HG03025 (cell line): ENCODE measurements around the gene FIGNL1.
A peak's percentile ranks its signal among the peaks of the same experiment; 100 is the strongest.

Experiments
- ATAC-seq: cut with Tn5 transposase; IDR thresholded peaks from one replicate; pipeline ENCODE4 v1.9.1; 2021; ENCODE audit warnings: mild to moderate bottlenecking, moderate library complexity; ENCODE audit not compliant: unreplicated experiment, low FRiP score

The FIGNL1 gene

DNA sequence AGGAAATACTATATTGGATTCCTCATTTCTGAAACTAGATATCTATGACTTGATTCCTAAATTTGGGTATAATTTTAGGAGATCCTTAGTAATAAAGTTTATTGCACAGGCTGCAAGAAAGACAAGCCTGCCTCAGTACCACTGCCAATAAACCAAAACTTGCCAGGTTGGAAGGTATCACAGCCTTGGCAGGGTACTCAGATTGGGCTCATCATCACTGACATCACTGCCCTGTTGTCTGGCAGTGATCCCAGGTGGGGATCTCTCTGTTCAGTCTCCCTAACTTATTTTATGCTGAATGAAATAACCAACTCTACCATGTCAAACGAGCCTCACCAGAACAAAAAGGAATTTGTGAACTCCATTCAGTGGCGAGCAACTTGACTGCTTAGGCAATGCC, 18.8 kb downstream of the FIGNL1 start:
- ATAC-seq, result no peak

- ATAC-seq, result no peak
These were observed 21.2 kb downstream of the FIGNL1 start for GRCh38 chr7:50428911-50429310.

DNA sequence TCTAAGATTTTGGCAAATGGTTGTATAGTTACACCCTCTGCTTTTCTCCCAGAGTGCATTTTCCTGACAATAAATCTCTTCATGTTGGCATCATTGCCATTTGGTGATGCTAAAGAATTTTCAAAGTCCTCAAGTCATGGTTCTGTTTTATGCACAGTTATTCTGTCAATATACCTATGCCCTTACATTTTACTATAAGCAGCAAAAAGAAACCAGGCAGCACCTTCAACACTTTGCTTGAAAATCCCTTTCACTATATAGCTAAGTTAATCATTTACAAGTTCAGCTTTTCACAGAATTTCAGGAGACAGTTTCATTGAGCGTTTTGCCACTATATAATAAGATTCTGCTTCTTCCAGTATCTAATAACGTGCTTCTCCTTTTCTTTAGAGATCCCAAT, 22.6 kb downstream of the FIGNL1 start:
- ATAC-seq, result no peak

GRCh38 chr7:50426280-50427045, 23.7 kb downstream of the FIGNL1 start:
- no peak for ATAC-seq

DNA sequence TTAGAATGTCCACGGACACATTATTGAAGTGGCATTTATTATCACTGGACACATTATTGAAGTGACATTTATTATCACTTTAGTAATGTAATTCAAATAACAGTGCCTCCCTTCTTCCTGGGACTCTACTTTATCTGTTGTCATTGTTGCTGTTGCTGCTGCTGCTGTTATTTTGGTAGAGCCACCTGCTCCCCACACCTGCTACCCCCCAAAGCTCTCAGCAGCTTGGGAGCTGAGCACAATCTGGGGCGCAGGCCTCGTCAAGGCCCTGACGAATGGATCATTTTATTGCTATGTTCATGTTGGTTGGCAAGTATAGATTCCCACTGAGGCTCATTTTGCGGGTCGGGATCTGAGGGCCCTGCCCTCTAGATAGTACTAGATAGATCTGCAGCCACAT, 24.8 kb downstream of the FIGNL1 start:
- ATAC-seq, result no peak

GRCh38 chr7:50423860-50424259, 26.3 kb downstream of the FIGNL1 start:
- no peak for ATAC-seq

- no peak for ATAC-seq
These were observed 27.3 kb downstream of the FIGNL1 start for GRCh38 chr7:50422858-50423257.

- ATAC-seq, result no peak
These were observed 29.1 kb downstream of the FIGNL1 start for GRCh38 chr7:50421043-50421442.

DNA sequence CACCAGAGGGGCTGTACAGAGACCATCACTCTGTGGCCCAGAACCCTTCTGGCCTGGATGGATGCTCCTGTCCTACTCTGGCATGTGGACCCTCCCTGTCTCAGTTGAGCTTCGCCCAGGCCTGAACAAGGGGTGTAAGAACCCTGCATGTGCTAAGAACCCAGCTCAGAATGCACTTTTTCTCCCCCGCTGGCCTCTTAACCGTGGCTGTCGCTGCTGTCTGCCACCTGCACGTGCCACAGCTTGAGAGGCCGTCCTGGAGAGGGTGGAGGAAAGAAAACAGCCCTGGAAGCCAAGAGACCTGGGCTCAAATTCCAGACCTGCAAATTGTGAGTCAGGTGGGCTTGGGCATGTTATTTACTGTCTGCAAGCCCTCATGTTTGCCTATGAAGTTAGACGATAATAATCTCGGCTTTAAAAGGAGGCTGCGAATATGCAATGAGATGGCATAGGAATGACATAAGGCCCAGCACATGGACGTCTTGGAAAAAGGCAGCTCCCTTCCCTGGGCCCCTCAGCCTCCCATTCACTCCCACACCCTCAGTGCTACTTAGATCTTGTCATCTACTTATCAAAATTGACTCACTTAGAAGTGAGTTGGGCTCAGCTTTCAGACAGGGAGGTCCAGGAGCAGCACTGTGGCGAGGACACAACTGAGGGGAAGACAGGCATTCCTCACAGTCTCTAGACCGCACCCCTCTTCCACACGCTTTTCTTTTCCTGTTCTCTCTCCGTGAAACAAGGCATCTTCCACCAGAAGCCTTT, 31.4 kb downstream of the FIGNL1 start:
- ATAC-seq, result no peak

DNA sequence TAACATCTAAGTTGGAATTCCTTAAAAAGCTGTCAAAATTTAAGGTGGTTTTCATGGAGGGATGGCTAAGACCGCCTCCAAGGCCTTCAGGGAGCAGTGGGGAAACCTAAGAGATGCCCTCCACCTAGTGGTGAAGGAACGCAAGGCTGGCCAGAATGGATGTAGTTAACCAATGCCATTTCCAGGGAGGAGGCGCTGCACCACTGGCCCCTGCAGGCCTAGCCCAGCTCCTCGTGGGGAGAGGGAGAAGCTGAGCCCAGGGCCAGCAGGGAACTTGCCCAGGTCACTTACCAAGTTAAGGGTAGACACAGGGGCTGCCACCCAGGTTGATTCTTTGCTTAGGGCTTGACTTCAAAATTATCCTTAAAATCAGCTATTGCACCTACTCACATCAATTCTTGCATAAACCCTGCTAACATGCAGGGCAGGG, 32.0 kb downstream of the FIGNL1 start:
- peak; percentile 82 for ATAC-seq

DNA sequence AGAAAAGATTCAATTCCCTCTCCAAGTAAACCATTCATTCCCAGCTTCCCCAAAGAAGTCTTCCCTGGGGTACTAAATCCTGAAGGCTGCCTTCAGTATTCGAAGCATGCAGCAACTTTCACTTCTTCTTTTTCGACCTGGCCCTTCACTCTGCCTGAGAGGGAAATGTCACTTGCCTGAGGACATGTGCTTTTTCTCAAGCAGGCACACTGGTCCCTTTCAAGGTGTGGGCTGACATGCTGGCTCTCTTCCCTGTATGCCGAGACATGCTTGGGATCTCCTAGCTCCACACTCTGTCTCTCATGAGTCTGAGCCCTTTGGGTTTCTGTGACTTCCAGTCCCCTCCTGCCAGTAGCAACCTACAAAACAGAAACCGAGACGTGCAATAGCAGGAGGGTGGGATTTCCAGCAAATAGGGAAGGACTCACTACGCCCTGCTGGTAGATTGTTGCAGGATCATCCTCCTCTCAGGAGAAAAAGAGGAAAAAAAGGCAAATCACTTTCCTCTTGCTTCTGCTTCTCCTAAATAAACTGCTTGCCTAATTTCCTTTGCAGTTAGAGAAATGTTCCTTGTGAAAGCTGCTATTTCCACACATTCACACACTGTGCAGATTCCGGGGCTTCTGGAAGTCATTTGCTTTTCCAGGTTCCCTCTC, 33.5 kb downstream of the FIGNL1 start:
- ATAC-seq, result peak; percentile 72

GRCh38 chr7:50415844-50416364, 34.2 kb downstream of the FIGNL1 start:
- ATAC-seq, result no peak

GRCh38 chr7:50413561-50413960, 36.6 kb downstream of the FIGNL1 start:
- no peak for ATAC-seq

GRCh38 chr7:50412973-50413372, 37.2 kb downstream of the FIGNL1 start:
- no peak for ATAC-seq

DNA sequence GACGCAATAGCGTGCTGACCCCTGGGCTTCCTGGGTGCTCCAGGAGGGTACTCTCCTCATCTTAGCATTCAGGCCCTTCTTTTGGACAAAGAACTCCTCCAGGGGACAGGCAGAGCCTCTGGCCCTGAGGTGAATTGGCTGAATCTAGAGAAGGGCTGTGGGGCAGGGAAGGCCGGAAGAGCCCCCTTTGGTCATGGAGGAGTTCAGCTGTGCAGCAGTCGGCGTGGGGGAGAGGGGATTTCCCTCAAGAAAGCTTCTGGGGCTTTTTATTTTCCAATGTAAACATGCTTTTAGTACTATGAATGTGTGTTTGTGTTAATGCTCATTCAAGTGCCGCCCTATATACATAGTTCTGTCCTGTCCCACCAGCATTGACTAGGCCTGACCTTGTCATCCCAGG, 38.8 kb downstream of the FIGNL1 start:
- peak; percentile 22 for ATAC-seq

GRCh38 chr7:50409856-50410745, 40.0 kb downstream of the FIGNL1 start:
- ATAC-seq, result peak; percentile 40

- no peak for ATAC-seq
These were observed 43.2 kb downstream of the FIGNL1 start for GRCh38 chr7:50406935-50407334.

GRCh38 chr7:50405221-50405620, 44.9 kb downstream of the FIGNL1 start:
- ATAC-seq, result peak; percentile 37

DNA sequence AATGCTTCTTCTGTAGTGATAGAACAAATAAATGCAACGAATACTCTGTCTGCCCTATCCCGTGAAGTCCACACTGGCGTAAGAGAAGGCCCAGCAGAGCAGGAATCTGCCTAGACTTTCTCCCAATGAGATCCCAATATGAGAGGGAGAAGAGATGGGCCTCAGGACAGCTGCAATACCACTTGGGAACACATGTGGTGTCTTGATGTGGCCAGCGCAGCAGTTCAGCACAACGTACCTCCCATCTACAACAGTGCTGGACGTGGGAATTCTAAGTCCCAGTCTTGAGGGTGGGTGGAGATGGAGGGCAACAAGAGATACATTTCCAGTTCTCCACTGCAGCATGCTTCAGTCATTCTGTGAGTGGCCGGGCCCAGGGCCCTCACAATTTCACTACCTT, 45.8 kb downstream of the FIGNL1 start:
- ATAC-seq, result no peak

GRCh38 chr7:50400114-50400513, 50.0 kb downstream of the FIGNL1 start:
- no peak for ATAC-seq
